GM12878 (cell line): Measurements from ENCODE around the gene NUMB. TPM values are rescaled to one million over a fixed set of nuclear protein-coding genes. Genes with fewer than 3 reads are reported as not detected.

Experiments used
- ATAC-seq: fragments of 200-7000 bp; cut with Tn5 transposase; 3 replicates; pipeline ENCODE4 v1.9.1; 2020; ENCODE audit warnings: mild to moderate bottlenecking, moderate library complexity
- BruUV-seq: library from RNA; stranded (reverse); fragments of 400-500 nt; replicated peaks from 2 replicates; lab custom pipeline; 2021; lab: Mats Ljungman, UMichigan
- CTCF ChIA-PET: fragments of 300-600 bp; sonication (Branson Sonifier 250); formaldehyde crosslinking; extraction: SDS; loops from one replicate; lab custom pipeline; 2021; ENCODE audit warnings: inconsistent platforms; lab: Yijun Ruan, JAX
- POLR2A ChIA-PET: fragments of 350-600 bp; formaldehyde crosslinking; extraction: SDS; loops from one replicate; lab custom pipeline; 2021; ENCODE audit warnings: inconsistent platforms; lab: Charles Lee
- RAD21 ChIA-PET: fragments of 300-600 bp; sonication (Branson Sonifier 250); formaldehyde crosslinking; loops from one replicate; lab custom pipeline; 2023; ENCODE audit warnings: antibody characterized with exemption; ENCODE audit not compliant: unreplicated experiment; lab: Charles Lee
- SMC1A ChIA-PET: fragments of 300-600 bp; sonication (Branson Sonifier 250); formaldehyde crosslinking; loops from one replicate; lab custom pipeline; 2023; ENCODE audit not compliant: unreplicated experiment, uncharacterized antibody; lab: Charles Lee
- DNase-seq: peaks from one replicate; pipeline ENCODE4 v3.0.0-alpha.2; 2011; ENCODE audit warnings: low read depth, low spot score
- FAIRE-seq: peaks from 3 replicates; lab custom pipeline; 2011; peaks lifted over from hg19 to GRCh38; lab: Jason Lieb, UNC
- H2AFZ ChIP-seq: 2 replicates; pipeline ENCODE4 v1.6.0; 2011; ENCODE audit warnings: low read depth, low read length, control low read depth; ENCODE audit not compliant: control insufficient read depth
- H3K27ac ChIP-seq: 2 replicates; pipeline ENCODE4 v1.5.1; 2011; ENCODE audit warnings: control low read depth; ENCODE audit not compliant: control insufficient read depth, insufficient read depth
- H3K27me3 ChIP-seq, 2 experiments: replicated peaks in 1 of 2; 2 replicates each; pipeline versions ENCODE4 v1.6.0 to v1.6.1; 2011; ENCODE audit warnings: low read length in 1 of 2; ENCODE audit not compliant: control insufficient read depth in 2 of 2, insufficient read depth in 2 of 2
- H3K36me3 ChIP-seq, 2 experiments: 2 replicates each; pipeline ENCODE4 v1.5.1; 2011; ENCODE audit warnings: low read length in 1 of 2; ENCODE audit not compliant: control insufficient read depth in 2 of 2, insufficient read depth in 2 of 2
- H3K4me1 ChIP-seq: 2 replicates; pipeline ENCODE4 v1.6.1; 2011; ENCODE audit warnings: mild to moderate bottlenecking, low read length, moderate library complexity, mixed read lengths; ENCODE audit not compliant: control insufficient read depth, insufficient read depth
- H3K4me2 ChIP-seq: 2 replicates; pipeline ENCODE4 v1.6.0; 2011; ENCODE audit warnings: control low read depth; ENCODE audit not compliant: control insufficient read depth, insufficient read depth
- H3K4me3 ChIP-seq: fragments of 200-600 bp; sonication (generic); 2 replicates; pipeline ENCODE4 v1.5.1; 2016
- H3K79me2 ChIP-seq: 2 replicates; pipeline ENCODE4 v1.6.0; 2011; ENCODE audit warnings: low read length; ENCODE audit not compliant: control insufficient read depth, insufficient read depth
- H3K9ac ChIP-seq: 2 replicates; pipeline ENCODE4 v1.8.0; 2011; ENCODE audit warnings: low read length, control low read depth, mixed read lengths; ENCODE audit not compliant: control insufficient read depth, insufficient read depth
- H3K9me3 ChIP-seq: replicated peaks from 3 replicates; pipeline ENCODE4 v1.5.1; 2011; ENCODE audit warnings: mild to moderate bottlenecking, low read length; ENCODE audit not compliant: control insufficient read depth, insufficient read depth
- H4K20me1 ChIP-seq: 2 replicates; pipeline ENCODE4 v1.6.0; 2011; ENCODE audit not compliant: control insufficient read depth, insufficient read depth
- CBFB ChIP-seq: IDR thresholded peaks from 2 replicates; pipeline ENCODE4 v1.6.1; 2016; ENCODE audit warnings: antibody characterized with exemption, low read depth
- CBX3 ChIP-seq: fragments of 200-600 bp; sonication (generic); IDR thresholded peaks from 2 replicates; pipeline ENCODE4 v1.6.1; 2016; ENCODE audit warnings: low read depth, borderline replicate concordance
- CHD2 ChIP-seq: IDR thresholded peaks from 2 replicates; pipeline ENCODE4 v1.6.1; 2011; ENCODE audit warnings: low read depth, low read length, improper control_type of control experiment, borderline replicate concordance
- DPF2 ChIP-seq: fragments of 450-650 bp; IDR thresholded peaks from 2 replicates; pipeline ENCODE4 v1.6.1; 2017; ENCODE audit warnings: mild to moderate bottlenecking
- EP300 ChIP-seq, 2 experiments: fragments of 150-350 bp in 1 of 2; IDR thresholded peaks; 2 replicates each; pipeline ENCODE4 v1.6.1; 2011 to 2012; ENCODE audit warnings: low read depth in 2 of 2, low read length in 2 of 2, borderline replicate concordance in 1 of 2, improper control_type of control experiment in 1 of 2, inconsistent platforms in 1 of 2; ENCODE audit not compliant: control insufficient read depth in 1 of 2
- ESRRA ChIP-seq: IDR thresholded peaks from 2 replicates; pipeline ENCODE4 v1.6.1; 2012; ENCODE audit warnings: mild to moderate bottlenecking, low read length, improper control_type of control experiment
- KDM1A ChIP-seq: fragments of 200-600 bp; sonication (generic); IDR thresholded peaks from 2 replicates; pipeline ENCODE4 v1.6.1; 2016; ENCODE audit warnings: borderline replicate concordance
- RBBP5 ChIP-seq: fragments of 200-600 bp; sonication (generic); conservative IDR thresholded peaks from 2 replicates; pipeline ENCODE4 v1.6.1; 2016
- TBL1XR1 ChIP-seq: IDR thresholded peaks from 2 replicates; pipeline ENCODE4 v1.6.1; 2012; ENCODE audit warnings: low read depth, low read length, improper control_type of control experiment
- YY1 ChIP-seq: IDR thresholded peaks from 2 replicates; pipeline ENCODE4 v1.6.1; 2011; ENCODE audit warnings: low read depth, mild to moderate bottlenecking, low read length
- WGBS: methylation state at CpG from one replicate; pipeline ENCODE4 v1.1.6; 2016; ENCODE audit warnings: low lambda C conversion rate; ENCODE audit not compliant: insufficient replicate concordance, insufficient coverage; ENCODE audit errors: missing lambda C conversion rate; 5-methylcytosine and 5-hydroxymethylcytosine counted together
- in situ Hi-C: fragments of 300-500 bp; cut with MboI; formaldehyde crosslinking; loops from 9 replicates; pipeline ENCODE4 v1.14.3; 2018; ENCODE audit warnings: mixed read lengths
- intact Hi-C: fragments of 100-400 bp; cut with micrococcal nuclease; formaldehyde crosslinking; loops from one replicate; pipeline ENCODE4 v1.14.2; 2022; ENCODE audit not compliant: unreplicated experiment
- polyA plus RNA-seq, 11 experiments: library from polyadenylated mRNA; depleted of rRNA in 4 of 11; unstranded in 6 of 11; stranded (reverse) in 5 of 11; fragments of >200 nt; fragmentation: Nextera tagmentation in 4 of 11; fragmentation: Illumina TruSeq in 1 of 11; extraction: Ambion mirVana in 4 of 11; extraction: Trizol in 1 of 11; gene quantifications; 1 replicate in 1 of 11; 2 replicates in 10 of 11; pipeline versions ENCODE4 v1.2.1 to v1.2.3, GENCODE V29; 2011 to 2016; ENCODE audit warnings: inconsistent platforms in 2 of 11, missing spikeins in 2 of 11, low read depth in 1 of 11
- total RNA-seq, 4 experiments: library from RNA; depleted of rRNA in 3 of 4; stranded (reverse); fragments of >200 nt in 3 of 4; fragmentation: Illumina TruSeq in 1 of 4; extraction: Trizol in 1 of 4; gene quantifications; 2 replicates each; pipeline versions ENCODE4 v1.2.1 to v1.2.3, GENCODE V29; 2013 to 2021
- TF ChIP-seq, protein P1 (sequence below): IDR thresholded peaks from 2 replicates; pipeline ENCODE4 v1.6.1; 2012; ENCODE audit warnings: low read length, inconsistent platforms
- TF ChIP-seq, protein P2 (sequence below): IDR thresholded peaks from 2 replicates; pipeline ENCODE4 v1.6.1; 2012; ENCODE audit warnings: improper control_type of control experiment, low read depth, low read length; ENCODE audit not compliant: insufficient replicate concordance
- TF ChIP-seq, protein P3 (sequence below): fragments of 450-650 bp; IDR thresholded peaks from 2 replicates; pipeline ENCODE4 v1.6.1; 2016; ENCODE audit warnings: mild to moderate bottlenecking, moderate library complexity, borderline replicate concordance

The NUMB gene
- total and polyA plus RNA-seq, 10 of the 15 experiments (the other 5 are each of a cell fraction or from before 2014, with no cell fraction given), result 22.0 to 147 (median 48.9) TPM

DNA sequence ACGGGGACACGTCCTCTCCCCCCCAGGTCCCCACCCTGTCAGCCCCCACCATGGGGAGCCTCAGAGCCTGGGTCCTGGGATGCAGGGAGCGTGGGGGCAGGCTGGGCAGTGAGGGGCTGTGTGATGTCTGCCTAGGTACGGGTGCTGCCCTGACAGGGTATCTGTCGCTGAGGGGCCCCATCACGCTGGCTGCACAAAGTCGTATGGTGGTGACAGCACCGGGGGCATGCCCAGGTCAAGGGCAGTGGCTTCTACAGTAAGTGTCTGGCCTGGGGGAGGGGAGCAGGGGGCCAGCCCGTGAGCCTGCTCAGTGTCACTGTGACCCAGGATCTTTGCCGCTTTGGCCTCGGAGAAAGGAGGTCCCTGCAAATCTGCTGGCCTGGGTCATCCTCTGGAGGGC, 197.8 kb downstream of the NUMB start:
- no peak for DNase-seq
- no peak for ATAC-seq
- H3K27me3 ChIP-seq, result no peaks in the 10 kb centered on the region; a peak in 1 of 4 replicates
- RAD21 ChIA-PET, result no interaction called here
- FAIRE-seq, result no peak
- SMC1A ChIA-PET, result no interaction called here
- no peaks in the 10 kb centered on the region for H4K20me1 ChIP-seq
- no peaks in the 10 kb centered on the region for H3K9me3 ChIP-seq
- intact Hi-C loops, result no loop called here
- H3K4me1 ChIP-seq, result no peaks in the 10 kb centered on the region; the same call in 1 of the 2 replicates
- TF ChIP-seq DPF2 (no peak), RBBP5 (no peak), TBL1XR1 (no peak), KDM1A (no peak), CBFB (no peak), ESRRA (no peak), YY1 (no peak), CBX3 (no peak), CHD2 (no peak), EP300 (IDR thresholded peaks at IDR 0.05; ENCODE audit: borderline replicate concordance in 1 of 2, control insufficient read depth in 1 of 2, low read depth in 2 of 2, low read length in 2 of 2) (no peak)
- TF ChIP-seq, protein P1, sequence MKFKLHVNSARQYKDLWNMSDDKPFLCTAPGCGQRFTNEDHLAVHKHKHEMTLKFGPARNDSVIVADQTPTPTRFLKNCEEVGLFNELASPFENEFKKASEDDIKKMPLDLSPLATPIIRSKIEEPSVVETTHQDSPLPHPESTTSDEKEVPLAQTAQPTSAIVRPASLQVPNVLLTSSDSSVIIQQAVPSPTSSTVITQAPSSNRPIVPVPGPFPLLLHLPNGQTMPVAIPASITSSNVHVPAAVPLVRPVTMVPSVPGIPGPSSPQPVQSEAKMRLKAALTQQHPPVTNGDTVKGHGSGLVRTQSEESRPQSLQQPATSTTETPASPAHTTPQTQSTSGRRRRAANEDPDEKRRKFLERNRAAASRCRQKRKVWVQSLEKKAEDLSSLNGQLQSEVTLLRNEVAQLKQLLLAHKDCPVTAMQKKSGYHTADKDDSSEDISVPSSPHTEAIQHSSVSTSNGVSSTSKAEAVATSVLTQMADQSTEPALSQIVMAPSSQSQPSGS, result no peak
- TF ChIP-seq, protein P2, sequence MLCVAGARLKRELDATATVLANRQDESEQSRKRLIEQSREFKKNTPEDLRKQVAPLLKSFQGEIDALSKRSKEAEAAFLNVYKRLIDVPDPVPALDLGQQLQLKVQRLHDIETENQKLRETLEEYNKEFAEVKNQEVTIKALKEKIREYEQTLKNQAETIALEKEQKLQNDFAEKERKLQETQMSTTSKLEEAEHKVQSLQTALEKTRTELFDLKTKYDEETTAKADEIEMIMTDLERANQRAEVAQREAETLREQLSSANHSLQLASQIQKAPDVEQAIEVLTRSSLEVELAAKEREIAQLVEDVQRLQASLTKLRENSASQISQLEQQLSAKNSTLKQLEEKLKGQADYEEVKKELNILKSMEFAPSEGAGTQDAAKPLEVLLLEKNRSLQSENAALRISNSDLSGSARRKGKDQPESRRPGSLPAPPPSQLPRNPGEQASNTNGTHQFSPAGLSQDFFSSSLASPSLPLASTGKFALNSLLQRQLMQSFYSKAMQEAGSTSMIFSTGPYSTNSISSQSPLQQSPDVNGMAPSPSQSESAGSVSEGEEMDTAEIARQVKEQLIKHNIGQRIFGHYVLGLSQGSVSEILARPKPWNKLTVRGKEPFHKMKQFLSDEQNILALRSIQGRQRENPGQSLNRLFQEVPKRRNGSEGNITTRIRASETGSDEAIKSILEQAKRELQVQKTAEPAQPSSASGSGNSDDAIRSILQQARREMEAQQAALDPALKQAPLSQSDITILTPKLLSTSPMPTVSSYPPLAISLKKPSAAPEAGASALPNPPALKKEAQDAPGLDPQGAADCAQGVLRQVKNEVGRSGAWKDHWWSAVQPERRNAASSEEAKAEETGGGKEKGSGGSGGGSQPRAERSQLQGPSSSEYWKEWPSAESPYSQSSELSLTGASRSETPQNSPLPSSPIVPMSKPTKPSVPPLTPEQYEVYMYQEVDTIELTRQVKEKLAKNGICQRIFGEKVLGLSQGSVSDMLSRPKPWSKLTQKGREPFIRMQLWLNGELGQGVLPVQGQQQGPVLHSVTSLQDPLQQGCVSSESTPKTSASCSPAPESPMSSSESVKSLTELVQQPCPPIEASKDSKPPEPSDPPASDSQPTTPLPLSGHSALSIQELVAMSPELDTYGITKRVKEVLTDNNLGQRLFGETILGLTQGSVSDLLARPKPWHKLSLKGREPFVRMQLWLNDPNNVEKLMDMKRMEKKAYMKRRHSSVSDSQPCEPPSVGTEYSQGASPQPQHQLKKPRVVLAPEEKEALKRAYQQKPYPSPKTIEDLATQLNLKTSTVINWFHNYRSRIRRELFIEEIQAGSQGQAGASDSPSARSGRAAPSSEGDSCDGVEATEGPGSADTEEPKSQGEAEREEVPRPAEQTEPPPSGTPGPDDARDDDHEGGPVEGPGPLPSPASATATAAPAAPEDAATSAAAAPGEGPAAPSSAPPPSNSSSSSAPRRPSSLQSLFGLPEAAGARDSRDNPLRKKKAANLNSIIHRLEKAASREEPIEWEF, result no peak
- TF ChIP-seq, protein P3, sequence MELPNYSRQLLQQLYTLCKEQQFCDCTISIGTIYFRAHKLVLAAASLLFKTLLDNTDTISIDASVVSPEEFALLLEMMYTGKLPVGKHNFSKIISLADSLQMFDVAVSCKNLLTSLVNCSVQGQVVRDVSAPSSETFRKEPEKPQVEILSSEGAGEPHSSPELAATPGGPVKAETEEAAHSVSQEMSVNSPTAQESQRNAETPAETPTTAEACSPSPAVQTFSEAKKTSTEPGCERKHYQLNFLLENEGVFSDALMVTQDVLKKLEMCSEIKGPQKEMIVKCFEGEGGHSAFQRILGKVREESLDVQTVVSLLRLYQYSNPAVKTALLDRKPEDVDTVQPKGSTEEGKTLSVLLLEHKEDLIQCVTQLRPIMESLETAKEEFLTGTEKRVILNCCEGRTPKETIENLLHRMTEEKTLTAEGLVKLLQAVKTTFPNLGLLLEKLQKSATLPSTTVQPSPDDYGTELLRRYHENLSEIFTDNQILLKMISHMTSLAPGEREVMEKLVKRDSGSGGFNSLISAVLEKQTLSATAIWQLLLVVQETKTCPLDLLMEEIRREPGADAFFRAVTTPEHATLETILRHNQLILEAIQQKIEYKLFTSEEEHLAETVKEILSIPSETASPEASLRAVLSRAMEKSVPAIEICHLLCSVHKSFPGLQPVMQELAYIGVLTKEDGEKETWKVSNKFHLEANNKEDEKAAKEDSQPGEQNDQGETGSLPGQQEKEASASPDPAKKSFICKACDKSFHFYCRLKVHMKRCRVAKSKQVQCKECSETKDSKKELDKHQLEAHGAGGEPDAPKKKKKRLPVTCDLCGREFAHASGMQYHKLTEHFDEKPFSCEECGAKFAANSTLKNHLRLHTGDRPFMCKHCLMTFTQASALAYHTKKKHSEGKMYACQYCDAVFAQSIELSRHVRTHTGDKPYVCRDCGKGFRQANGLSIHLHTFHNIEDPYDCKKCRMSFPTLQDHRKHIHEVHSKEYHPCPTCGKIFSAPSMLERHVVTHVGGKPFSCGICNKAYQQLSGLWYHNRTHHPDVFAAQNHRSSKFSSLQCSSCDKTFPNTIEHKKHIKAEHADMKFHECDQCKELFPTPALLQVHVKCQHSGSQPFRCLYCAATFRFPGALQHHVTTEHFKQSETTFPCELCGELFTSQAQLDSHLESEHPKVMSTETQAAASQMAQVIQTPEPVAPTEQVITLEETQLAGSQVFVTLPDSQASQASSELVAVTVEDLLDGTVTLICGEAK, result no peak
- TF ChIP-seq, all 136 proteins: peak for 0
- WGBS, result 50% methylated on average over 11 of the region's 11 CpGs
- no peaks in the 10 kb centered on the region for H3K36me3 ChIP-seq
- no peak overlapping the region for H3K4me3 ChIP-seq
- H3K27ac ChIP-seq, result no peak overlapping the region
- no peak overlapping the region for H3K4me2 ChIP-seq
- ChIA-PET CTCF (no interaction called here), POLR2A (no interaction called here)
- no TSS peak for BruUV-seq
- H3K79me2 ChIP-seq, result no peaks in the 10 kb centered on the region
- no peak overlapping the region for H3K9ac ChIP-seq
- no peak overlapping the region for H2AFZ ChIP-seq
- in situ Hi-C loops, result no loop called here
